GM21825 (cell line): Measurements from ENCODE around the gene ARID5A.

Experiments
- ATAC-seq: cut with Tn5 transposase; IDR thresholded peaks from one replicate; pipeline ENCODE4 v1.9.1; 2021; ENCODE audit warnings: mild to moderate bottlenecking, moderate library complexity; ENCODE audit not compliant: unreplicated experiment

ARID5A gene

GRCh38 chr2:96506907-96507240 lies 29.7 kb upstream of the ARID5A start:
- no peak for ATAC-seq

GRCh38 chr2:96507957-96508520 lies 28.5 kb upstream of the ARID5A start:
- peak; percentile 50 for ATAC-seq

GRCh38 chr2:96508521-96509113 lies 27.9 kb upstream of the ARID5A start:
- no peak for ATAC-seq

GRCh38 chr2:96509114-96509846 lies 27.3 kb upstream of the ARID5A start:
- ATAC-seq = peak; percentile 49

GRCh38 chr2:96509847-96510230 lies 26.7 kb upstream of the ARID5A start:
- ATAC-seq = no peak

- ATAC-seq = no peak
These were observed 25.5 kb upstream of the ARID5A start for GRCh38 chr2:96510931-96511595.

- no peak for ATAC-seq
These were observed 24.7 kb upstream of the ARID5A start for GRCh38 chr2:96511851-96512250.

GRCh38 chr2:96512341-96512740 lies 24.2 kb upstream of the ARID5A start:
- no peak for ATAC-seq

- ATAC-seq = no peak
These were observed 22.0 kb upstream of the ARID5A start for GRCh38 chr2:96514521-96514920.

- no peak for ATAC-seq
These were observed 19.5 kb upstream of the ARID5A start for GRCh38 chr2:96517079-96517478.

GRCh38 chr2:96520231-96520630 lies 16.3 kb upstream of the ARID5A start:
- no peak for ATAC-seq

- no peak for ATAC-seq
These were observed 15.9 kb upstream of the ARID5A start for GRCh38 chr2:96520697-96521096.

- ATAC-seq = no peak
These were observed 15.3 kb upstream of the ARID5A start for GRCh38 chr2:96521219-96521618.

- ATAC-seq = no peak
These were observed 14.0 kb upstream of the ARID5A start for GRCh38 chr2:96522304-96523203.

GRCh38 chr2:96523659-96524481 lies 12.7 kb upstream of the ARID5A start:
- no peak for ATAC-seq

- ATAC-seq = no peak
These were observed 11.9 kb upstream of the ARID5A start for GRCh38 chr2:96524482-96525210.

GRCh38 chr2:96525211-96525507 lies 11.4 kb upstream of the ARID5A start:
- ATAC-seq = no peak

GRCh38 chr2:96526101-96526591 lies 10.4 kb upstream of the ARID5A start:
- no peak for ATAC-seq

- no peak for ATAC-seq
These were observed 9.8 kb upstream of the ARID5A start for GRCh38 chr2:96526615-96527285.
